Glomerular endothelial cell (primary cell): Measurements from ENCODE around the gene NPIPB8. TPM values are rescaled to one million over a fixed set of nuclear protein-coding genes. Genes with fewer than 3 reads are reported as not detected.
"Not testable (repeated sequence)": the region's sequence is repeated elsewhere in the genome, so short reads cannot be mapped to it uniquely, and the experiment has no call there.

ENCODE experiments used
- DNase-seq: peaks from one replicate; pipeline ENCODE4 v3.0.0-alpha.2; 2011; ENCODE audit warnings: low read depth, low spot score; ENCODE audit errors: extremely low read depth
- total RNA-seq: library from RNA; depleted of rRNA; stranded (reverse); fragments of >200 nt; gene quantifications from 2 replicates; pipeline ENCODE4 v1.2.3, GENCODE V29; 2015

The NPIPB8 gene
- total RNA-seq, 1 donor from 2014 or later = 0.12 TPM

- DNase-seq = no peak
Observed at GRCh38 chr16:28606291-28607115, 31.4 kb upstream of the NPIPB8 start.

- DNase-seq = no peak
Observed at GRCh38 chr16:28607116-28607623, 30.7 kb upstream of the NPIPB8 start.

GRCh38 chr16:28607681-28608495 is 30.0 kb upstream of the NPIPB8 start:
- not testable (repeated sequence) for DNase-seq

- not testable (repeated sequence) for DNase-seq
Observed at GRCh38 chr16:28608496-28608808, 29.4 kb upstream of the NPIPB8 start.

GRCh38 chr16:28608867-28609596 is 28.8 kb upstream of the NPIPB8 start:
- not testable (repeated sequence) for DNase-seq

GRCh38 chr16:28609631-28610594 is 28.0 kb upstream of the NPIPB8 start, which contains the start of gene SULT1A1:
SULT1A1 (minus strand) TSS chr16:28610044; CDS start chr16:28608855, 1,189 bp downstream.
- no peak for DNase-seq

- DNase-seq = no peak
Observed at GRCh38 chr16:28610595-28611191, 27.2 kb upstream of the NPIPB8 start.

GRCh38 chr16:28612359-28613280 is 25.2 kb upstream of the NPIPB8 start:
- not testable (repeated sequence) for DNase-seq

GRCh38 chr16:28613912-28614311 is 24.0 kb upstream of the NPIPB8 start:
- not testable (repeated sequence) for DNase-seq

GRCh38 chr16:28614561-28614960 is 23.3 kb upstream of the NPIPB8 start:
- not testable (repeated sequence) for DNase-seq

GRCh38 chr16:28615486-28616223 is 22.2 kb upstream of the NPIPB8 start:
- not testable (repeated sequence) for DNase-seq

- not testable (repeated sequence) for DNase-seq
Observed at GRCh38 chr16:28616224-28616577, 21.7 kb upstream of the NPIPB8 start.

GRCh38 chr16:28616636-28617035 is 21.2 kb upstream of the NPIPB8 start:
- DNase-seq = no peak

- DNase-seq = no peak
Observed at GRCh38 chr16:28617874-28618273, 20.0 kb upstream of the NPIPB8 start.

- not testable (repeated sequence) for DNase-seq
Observed at GRCh38 chr16:28620316-28620715, 17.5 kb upstream of the NPIPB8 start.

- DNase-seq = no peak
Observed at GRCh38 chr16:28621481-28622155, 16.2 kb upstream of the NPIPB8 start.

GRCh38 chr16:28622532-28623171 is 15.2 kb upstream of the NPIPB8 start:
- DNase-seq = not testable (repeated sequence)
